Right lobe of liver (tissue), 6 donors: ENCODE data around the gene LRG1. TPM values are rescaled to one million over a fixed set of nuclear protein-coding genes. Genes with fewer than 3 reads are reported as not detected.
A peak's percentile ranks its signal among the peaks of the same experiment; 100 is the strongest.

ENCODE experiments used
- ATAC-seq, 4 donors: fragments of 200-7000 bp; cut with Tn5 transposase; one replicate each; pipeline ENCODE4 v1.9.1; 2020; ENCODE audit warnings: mild to moderate bottlenecking in 4 of 4, moderate library complexity in 4 of 4
- DNase-seq, 3 donors: peaks; one replicate each; pipeline ENCODE4 v3.0.0-alpha.2; 2020
- H3K27ac ChIP-seq, 3 donors: fragments of 200-600 bp; one replicate each; pipeline ENCODE4 v1.8.0; 2022
- H3K27me3 ChIP-seq, 2 donors: fragments of 200-600 bp; one replicate each; pipeline ENCODE4 v1.8.0; 2022
- H3K36me3 ChIP-seq, 4 donors: fragments of 200-600 bp; sonication (generic) in 1 of 4; one replicate each; pipeline versions ENCODE4 v1.5.1 to v1.8.0; 2017 to 2022; ENCODE audit warnings: control low read depth in 1 of 4
- H3K4me1 ChIP-seq, 4 donors: fragments of 200-600 bp; sonication (generic) in 1 of 4; one replicate each; pipeline versions ENCODE4 v1.5.1 to v1.8.0; 2017 to 2022; ENCODE audit warnings: control low read depth in 1 of 4
- H3K4me3 ChIP-seq, 3 donors: fragments of 200-600 bp; one replicate each; pipeline ENCODE4 v1.8.0; 2022
- H3K9me3 ChIP-seq, 4 donors: fragments of 200-600 bp; sonication (generic) in 1 of 4; one replicate each; pipeline versions ENCODE4 v1.5.1 to v1.8.0; 2017 to 2022; ENCODE audit warnings: control low read depth in 1 of 4
- CTCF ChIP-seq, 4 donors: fragments of 200-600 bp in 3 of 4; fragments of 450-650 bp in 1 of 4; IDR thresholded peaks; one replicate each; pipeline versions ENCODE4 v1.5.1 to v1.8.0; 2016 to 2022; ENCODE audit warnings: antibody characterized with exemption in 4 of 4, mild to moderate bottlenecking in 2 of 4
- POLR2A ChIP-seq: fragments of 450-650 bp; IDR thresholded peaks from one replicate; pipeline ENCODE4 v1.6.1; 2017; ENCODE audit warnings: antibody characterized with exemption, mild to moderate bottlenecking
- WGBS: methylation state at CpG from one replicate; pipeline ENCODE4 v1.1.6; 2018; ENCODE audit warnings: low coverage, low lambda C conversion rate; ENCODE audit not compliant: insufficient coverage; ENCODE audit errors: missing lambda C conversion rate; 5-methylcytosine and 5-hydroxymethylcytosine counted together
- intact Hi-C, 2 donors: fragments of 100-400 bp; cut with DNase I; formaldehyde crosslinking; loops; one replicate each; pipeline versions ENCODE4 v1.11.2 to v1.14.1; 2022
- total RNA-seq, 6 experiments: library from RNA; depleted of rRNA in 2 of 6; stranded (reverse); fragments of >200 nt in 2 of 6; fragmentation: NEBNext Ultra II Directional in 3 of 6; extraction: Animal tissue kit (Norgen Biotek cat#: 25700) in 3 of 6; gene quantifications; one replicate each; pipeline versions ENCODE4 v1.1.0 to v1.2.4, GENCODE V29; 2016 to 2023
- donor health status: DM: no; HTN: yes; CAD: no.
- donor health status: DM: no; HTN: no; CAD: no.
- donor health status: DM: no; HTN: no; CAD: no.
- donor health status: DM: no; HTN: yes; CAD: no.
- donor health status: DM: no; HTN: yes; CAD: no.

The LRG1 gene
- total RNA-seq, 6 experiments from 2014 or later, result 331 to 1,334 (median 524) TPM

DNA sequence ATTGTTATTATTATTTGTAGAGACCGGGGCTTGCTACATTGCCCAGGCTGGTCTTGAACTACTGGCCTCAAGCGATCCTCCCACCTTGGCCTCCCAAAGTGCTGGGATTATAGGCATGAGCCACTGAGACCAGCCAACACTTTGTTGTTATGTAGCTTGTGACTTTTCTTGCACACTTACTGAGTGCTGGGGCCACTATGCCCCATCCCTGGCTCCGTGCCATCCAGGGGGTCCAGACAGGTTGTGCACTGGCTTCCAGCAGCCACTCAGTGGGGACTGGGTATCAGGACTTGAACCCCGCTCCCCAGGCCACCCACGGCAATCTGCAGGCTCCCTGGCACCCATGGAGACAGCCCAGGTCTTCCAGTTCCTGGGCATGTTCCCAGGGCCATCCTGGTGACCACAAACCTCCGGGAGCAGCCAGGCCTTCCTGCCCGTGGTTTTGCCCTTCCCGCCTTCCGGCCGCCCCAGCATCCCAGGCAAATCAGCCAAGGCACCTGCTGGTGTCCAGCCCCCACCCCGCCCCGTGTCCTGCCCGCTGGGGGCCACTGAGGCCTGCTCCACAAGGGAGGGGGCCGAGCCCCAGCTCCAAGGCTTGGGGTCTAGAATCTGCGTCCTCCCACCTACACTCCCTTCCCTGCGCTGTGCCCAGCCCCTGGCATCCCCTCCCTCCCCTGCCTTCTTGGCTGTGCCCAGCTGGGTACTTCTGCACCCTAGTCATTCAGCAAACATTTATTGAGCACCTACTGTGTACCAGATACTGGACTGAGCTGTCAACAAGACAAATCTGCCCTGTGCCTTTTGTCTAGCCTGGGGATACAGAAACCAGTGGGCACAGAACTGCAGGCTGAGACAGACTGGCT, 43.4 kb upstream of the LRG1 start:
- WGBS, result 96% methylated on average over 2 of the region's 16 CpGs
- DNase-seq, result no peak
- intact Hi-C loops, result no loop called here
- Histone ChIP-seq H3K36me3 (no peaks in the 10 kb centered on the region), H3K27me3 (peaks cover 0 to 8% of the 10 kb centered on the region in 2 donors), H3K27ac (no peak overlapping the region), H3K4me3 (no peak overlapping the region), H3K9me3 (no peaks in the 10 kb centered on the region), H3K4me1 (peaks cover 0 to 12% (median 5%) of the 10 kb centered on the region in 4 donors)
- peak in 3 of 4 donors; percentile 11 to 41 (median 24) for ATAC-seq
- no peak for TF ChIP-seq CTCF (IDR thresholded peaks at IDR 0.05)
- no peak for TF ChIP-seq POLR2A

DNA sequence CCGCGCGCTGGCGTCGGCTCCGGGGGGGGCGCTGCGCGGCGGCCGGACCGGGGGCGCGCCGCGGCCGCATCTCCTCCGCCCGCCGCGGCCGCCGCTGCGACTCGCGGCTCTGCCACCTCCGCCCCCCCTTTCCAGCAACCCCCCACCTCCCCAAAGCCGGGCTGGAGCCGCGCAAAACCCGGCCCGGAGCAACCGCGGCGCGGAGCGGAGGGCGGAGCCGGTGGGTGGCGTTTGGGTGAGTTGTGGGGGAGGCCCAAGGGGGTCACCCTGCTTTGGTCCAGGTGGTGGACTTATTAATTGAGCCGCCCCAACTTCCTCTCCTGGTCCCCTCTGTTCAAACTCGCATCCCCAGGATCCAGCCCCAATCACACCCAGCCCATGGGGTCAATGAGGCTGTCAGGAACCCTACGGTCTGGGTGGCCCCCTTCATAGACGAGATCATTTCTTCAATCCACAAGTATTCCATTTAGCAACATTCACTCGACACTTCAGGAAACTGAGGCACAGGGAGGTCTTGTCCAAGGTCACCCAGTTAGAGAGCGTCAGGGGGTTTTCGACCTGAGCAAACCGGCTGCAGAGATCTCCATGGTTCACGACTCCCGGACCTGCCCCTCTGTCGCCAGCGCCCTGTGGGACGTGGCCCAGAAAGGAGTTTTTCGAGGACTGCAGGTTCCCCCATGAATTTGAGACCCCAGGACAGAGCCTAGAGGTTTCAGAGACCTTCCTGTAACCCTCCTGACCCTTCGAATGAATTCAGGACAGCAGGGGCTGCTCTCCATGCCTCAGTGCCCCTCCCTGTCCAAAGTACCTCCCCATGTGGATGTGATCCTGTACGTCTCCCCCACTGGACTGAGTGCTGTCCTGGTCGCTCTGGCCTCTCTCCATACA, 42.1 kb upstream of the LRG1 start:
- Histone ChIP-seq H3K9me3 (no peaks in the 10 kb centered on the region), H3K4me1 (peaks cover 0 to 12% (median 5%) of the 10 kb centered on the region in 4 donors), H3K36me3 (no peaks in the 10 kb centered on the region), H3K27ac (no peak overlapping the region), H3K4me3 (no peak overlapping the region), H3K27me3 (peaks cover 0 to 8% of the 10 kb centered on the region in 2 donors)
- no peak for DNase-seq
- TF ChIP-seq POLR2A (no peak), CTCF (IDR thresholded peaks at IDR 0.05) (no peak)
- intact Hi-C loops, result no loop called here
- 31% methylated on average over 12 of the region's 57 CpGs for WGBS
- no peak for ATAC-seq

- intact Hi-C loops, result no loop called here
- WGBS, result 4% methylated on average over 4 of the region's 62 CpGs
- ATAC-seq, result no peak
- Histone ChIP-seq H3K9me3 (no peaks in the 10 kb centered on the region), H3K27me3 (peaks cover 0 to 8% of the 10 kb centered on the region in 2 donors), H3K4me3 (no peak overlapping the region), H3K4me1 (peaks cover 0 to 12% (median 5%) of the 10 kb centered on the region in 4 donors), H3K36me3 (no peaks in the 10 kb centered on the region), H3K27ac (no peak overlapping the region)
- TF ChIP-seq CTCF (IDR thresholded peaks at IDR 0.05) (no peak), POLR2A (no peak)
- no peak for DNase-seq
Measured at GRCh38 chr19:4580961-4581665, 41.3 kb upstream of the LRG1 start.
